ENCODE measurements around the gene NAT14.

GRCh38 chr19:55485439-55486011 is 537 bp downstream of the NAT14 start:
- TF ChIP-seq POLR2A (IDR thresholded peaks at IDR 0.05; ENCODE audit: low read length) (no peak), GATA1 (IDR thresholded peaks at IDR 0.05; ENCODE audit: low read depth, low read length) (no peak)
